Breast epithelium (tissue), 3 donors: ENCODE measurements around the gene SLC34A3.

Experiments used
- CTCF ChIP-seq, 3 donors: fragments of 450-650 bp; IDR thresholded peaks; one replicate each; pipeline ENCODE4 v1.5.1; 2016 to 2017; ENCODE audit warnings: antibody characterized with exemption in 3 of 3, mild to moderate bottlenecking in 3 of 3, moderate library complexity in 3 of 3
- POLR2AphosphoS5 ChIP-seq, 3 donors: sonication (generic); formaldehyde crosslinking; IDR thresholded peaks; one replicate each; pipeline ENCODE4 v1.6.1; 2017; ENCODE audit warnings: antibody characterized with exemption in 3 of 3

GRCh38 chr9:137215196-137215986 lies 15.3 kb upstream of the SLC34A3 start:
- TF ChIP-seq POLR2AphosphoS5 (IDR thresholded peaks at IDR 0.05) (no peak), CTCF (IDR thresholded peaks at IDR 0.05) (no peak)
